Measurements from ENCODE around the gene ABCC12.

Gene ABCC12

DNA sequence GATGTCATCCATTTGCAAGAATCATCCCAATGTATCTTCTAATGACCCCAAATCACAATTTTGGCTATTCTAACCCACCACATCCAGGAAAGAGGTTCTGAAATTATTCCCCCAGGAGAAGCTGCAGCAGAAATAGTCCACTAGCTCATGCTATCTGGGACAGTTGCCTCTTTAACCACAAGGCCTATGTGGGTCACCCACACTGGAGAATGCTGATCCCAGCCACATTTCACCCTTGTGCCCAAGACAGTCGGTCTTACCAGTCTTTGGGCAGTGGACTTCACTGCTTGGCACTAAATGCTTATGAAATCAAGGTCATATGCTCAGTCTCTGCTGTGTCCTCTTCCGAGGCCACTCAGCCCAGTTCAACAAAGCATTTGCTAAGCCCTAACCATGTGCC, 27.0 kb downstream of the ABCC12 start:
- no peaks in the 10 kb centered on the region for H3K4me1 ChIP-seq (ENCODE audit: insufficient read depth, low read length, severe bottlenecking)
- no peak overlapping the region for H3K4me2 ChIP-seq (ENCODE audit: low read length)
- H3K9ac ChIP-seq (ENCODE audit: low read length), result no peak overlapping the region
- H3F3A ChIP-seq (ENCODE audit: insufficient read depth, low read length), result no peaks in the 10 kb centered on the region
- H3K27ac ChIP-seq (ENCODE audit: low read depth, low read length, poor library complexity, severe bottlenecking), result no peak overlapping the region
- H3K27me3 ChIP-seq (ENCODE audit: insufficient read depth, low read length), result no peaks in the 10 kb centered on the region
- H2AFZ ChIP-seq (ENCODE audit: low read length), result no peak overlapping the region
- no peaks in the 10 kb centered on the region for H3K9me3 ChIP-seq (ENCODE audit: low read length)
- H3K36me3 ChIP-seq (ENCODE audit: insufficient read depth, low read length), result no peaks in the 10 kb centered on the region
- TF ChIP-seq, protein P1, sequence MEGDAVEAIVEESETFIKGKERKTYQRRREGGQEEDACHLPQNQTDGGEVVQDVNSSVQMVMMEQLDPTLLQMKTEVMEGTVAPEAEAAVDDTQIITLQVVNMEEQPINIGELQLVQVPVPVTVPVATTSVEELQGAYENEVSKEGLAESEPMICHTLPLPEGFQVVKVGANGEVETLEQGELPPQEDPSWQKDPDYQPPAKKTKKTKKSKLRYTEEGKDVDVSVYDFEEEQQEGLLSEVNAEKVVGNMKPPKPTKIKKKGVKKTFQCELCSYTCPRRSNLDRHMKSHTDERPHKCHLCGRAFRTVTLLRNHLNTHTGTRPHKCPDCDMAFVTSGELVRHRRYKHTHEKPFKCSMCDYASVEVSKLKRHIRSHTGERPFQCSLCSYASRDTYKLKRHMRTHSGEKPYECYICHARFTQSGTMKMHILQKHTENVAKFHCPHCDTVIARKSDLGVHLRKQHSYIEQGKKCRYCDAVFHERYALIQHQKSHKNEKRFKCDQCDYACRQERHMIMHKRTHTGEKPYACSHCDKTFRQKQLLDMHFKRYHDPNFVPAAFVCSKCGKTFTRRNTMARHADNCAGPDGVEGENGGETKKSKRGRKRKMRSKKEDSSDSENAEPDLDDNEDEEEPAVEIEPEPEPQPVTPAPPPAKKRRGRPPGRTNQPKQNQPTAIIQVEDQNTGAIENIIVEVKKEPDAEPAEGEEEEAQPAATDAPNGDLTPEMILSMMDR (IDR thresholded peaks at IDR 0.05; ENCODE audit: low read length), result no peak
- TF ChIP-seq EZH2 (IDR thresholded peaks at IDR 0.05; ENCODE audit: borderline replicate concordance, low read length), result no peak
- no peaks in the 10 kb centered on the region for H4K20me1 ChIP-seq (ENCODE audit: insufficient read depth, low read length)
- no peaks in the 10 kb centered on the region for H3K79me2 ChIP-seq (ENCODE audit: insufficient read depth, low read length)
- no peak overlapping the region for H3K4me3 ChIP-seq (ENCODE audit: low read depth, low read length, poor library complexity, severe bottlenecking)
- H3K9me2 ChIP-seq (ENCODE audit: low read depth, low read length), result no peaks in the 10 kb centered on the region

GRCh38 chr16:48126801-48127644, 28.8 kb downstream of the ABCC12 start:
- no peak overlapping the region for H3K9ac ChIP-seq (ENCODE audit: low read length)
- H3K4me3 ChIP-seq (ENCODE audit: low read depth, low read length, poor library complexity, severe bottlenecking), result no peak overlapping the region
- no peaks in the 10 kb centered on the region for H3K36me3 ChIP-seq (ENCODE audit: insufficient read depth, low read length)
- no peaks in the 10 kb centered on the region for H3K4me1 ChIP-seq (ENCODE audit: insufficient read depth, low read length, severe bottlenecking)
- TF ChIP-seq, protein P1 (IDR thresholded peaks at IDR 0.05; ENCODE audit: low read length), result no peak
- no peak for TF ChIP-seq EZH2 (IDR thresholded peaks at IDR 0.05; ENCODE audit: borderline replicate concordance, low read length)
- no peaks in the 10 kb centered on the region for H3K9me2 ChIP-seq (ENCODE audit: low read depth, low read length)
- H3K27ac ChIP-seq (ENCODE audit: low read depth, low read length, poor library complexity, severe bottlenecking), result no peak overlapping the region
- H3F3A ChIP-seq (ENCODE audit: insufficient read depth, low read length), result no peaks in the 10 kb centered on the region
- no peaks in the 10 kb centered on the region for H3K79me2 ChIP-seq (ENCODE audit: insufficient read depth, low read length)
- no peaks in the 10 kb centered on the region for H3K27me3 ChIP-seq (ENCODE audit: insufficient read depth, low read length)
- no peak overlapping the region for H3K4me2 ChIP-seq (ENCODE audit: low read length)
- no peak overlapping the region for H2AFZ ChIP-seq (ENCODE audit: low read length)
- H4K20me1 ChIP-seq (ENCODE audit: insufficient read depth, low read length), result no peaks in the 10 kb centered on the region
- H3K9me3 ChIP-seq (ENCODE audit: low read length), result no peaks in the 10 kb centered on the region

DNA sequence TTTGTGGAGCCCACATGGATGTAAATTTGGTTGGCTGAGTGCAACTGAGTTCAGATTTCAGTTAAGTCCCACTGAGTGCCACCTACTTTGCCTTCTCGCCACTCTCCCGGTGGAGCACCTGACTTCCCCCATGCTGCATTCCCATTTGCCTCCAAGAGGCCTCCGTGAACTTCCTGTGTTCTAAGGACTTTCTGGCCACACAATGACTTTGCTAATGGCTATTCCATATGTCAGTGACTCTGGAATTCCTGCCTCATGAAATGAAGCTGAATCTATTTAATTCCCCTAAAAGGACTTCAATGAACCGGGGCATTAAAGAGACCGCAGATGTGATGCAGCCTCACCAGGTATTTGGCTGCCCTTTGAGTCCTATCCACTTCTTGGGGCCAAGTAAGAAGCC, 29.9 kb downstream of the ABCC12 start:
- Histone ChIP-seq H3K4me1 (ENCODE audit: insufficient read depth, low read length, severe bottlenecking) (no peaks in the 10 kb centered on the region), H3K79me2 (ENCODE audit: insufficient read depth, low read length) (no peaks in the 10 kb centered on the region), H3K27ac (ENCODE audit: low read depth, low read length, poor library complexity, severe bottlenecking) (no peak overlapping the region), H3K36me3 (ENCODE audit: insufficient read depth, low read length) (no peaks in the 10 kb centered on the region), H3F3A (ENCODE audit: insufficient read depth, low read length) (no peaks in the 10 kb centered on the region), H3K4me2 (ENCODE audit: low read length) (no peak overlapping the region), H3K9ac (ENCODE audit: low read length) (no peak overlapping the region), H3K4me3 (ENCODE audit: low read depth, low read length, poor library complexity, severe bottlenecking) (no peak overlapping the region), H3K27me3 (ENCODE audit: insufficient read depth, low read length) (no peaks in the 10 kb centered on the region), H2AFZ (ENCODE audit: low read length) (no peak overlapping the region), H4K20me1 (ENCODE audit: insufficient read depth, low read length) (no peaks in the 10 kb centered on the region), H3K9me2 (ENCODE audit: low read depth, low read length) (no peaks in the 10 kb centered on the region), H3K9me3 (ENCODE audit: low read length) (no peaks in the 10 kb centered on the region)
- TF ChIP-seq EZH2 (IDR thresholded peaks at IDR 0.05; ENCODE audit: borderline replicate concordance, low read length), result no peak
- TF ChIP-seq, protein P1 (IDR thresholded peaks at IDR 0.05; ENCODE audit: low read length), result no peak
